Parietal lobe (tissue), 1 donor: ENCODE measurements around the gene RHEBL1. TPM values are rescaled to one million over a fixed set of nuclear protein-coding genes. Genes with fewer than 3 reads are reported as not detected.

Experiments
- total RNA-seq: library from RNA; depleted of rRNA; stranded (reverse); fragments of >200 nt; gene quantifications from one replicate; pipeline ENCODE4 v1.2.3, GENCODE V29; 2014

RHEBL1 gene, protein sequence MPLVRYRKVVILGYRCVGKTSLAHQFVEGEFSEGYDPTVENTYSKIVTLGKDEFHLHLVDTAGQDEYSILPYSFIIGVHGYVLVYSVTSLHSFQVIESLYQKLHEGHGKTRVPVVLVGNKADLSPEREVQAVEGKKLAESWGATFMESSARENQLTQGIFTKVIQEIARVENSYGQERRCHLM
- 0.63 TPM for total RNA-seq

GRCh38 chr12:49069507-49070346 is at the start of gene RHEBL1:
Gene RHEBL1 (minus strand): TSS chr12:49069979. CDS start chr12:49069785, 194 bp downstream.

DNA sequence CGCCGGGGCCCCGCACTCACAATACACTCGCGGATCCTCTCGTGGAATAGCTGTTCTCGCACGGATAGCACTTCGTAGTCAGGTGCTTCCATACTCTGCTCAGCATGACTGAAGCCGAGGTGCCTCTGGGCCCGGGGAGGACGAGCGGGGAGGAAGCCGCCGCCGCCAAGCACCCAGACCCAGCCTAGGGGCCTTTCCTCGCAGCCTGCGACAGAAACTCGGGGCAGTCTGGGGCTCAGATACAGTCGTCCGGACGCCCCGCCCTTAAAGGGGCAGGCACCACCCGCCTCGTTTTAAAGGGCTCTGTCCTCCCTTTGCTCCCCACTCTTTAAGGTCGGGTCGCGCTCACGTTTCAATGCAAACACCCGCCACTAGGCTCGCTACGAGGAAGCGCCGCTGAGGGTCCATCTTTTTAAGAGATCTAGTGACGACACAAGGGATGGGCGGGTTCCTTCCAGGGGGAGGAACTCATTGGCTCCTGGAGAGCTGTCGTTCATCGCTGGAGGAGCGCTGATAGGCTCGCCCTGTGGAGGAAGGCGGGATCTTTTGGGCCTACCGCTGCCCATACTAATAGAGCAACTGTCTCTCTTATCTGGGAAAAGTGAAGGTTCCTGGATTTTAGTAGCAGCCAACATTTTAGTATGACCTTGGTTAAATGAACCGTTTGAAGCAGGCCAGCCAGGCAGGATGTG is 40.8 kb upstream of the RHEBL1 start, which contains the start of gene LMBR1L:
Gene LMBR1L, minus strand, starts transcription at position 384 of the 692 bp plus-strand sequence. Its CDS starts 292 bp downstream, at position 92.

GRCh38 chr12:49094160-49094974 is 24.6 kb upstream of the RHEBL1 start, which contains the start of gene DHH:
Gene DHH (minus strand): TSS chr12:49094801. CDS start chr12:49094512, 289 bp downstream.

DNA sequence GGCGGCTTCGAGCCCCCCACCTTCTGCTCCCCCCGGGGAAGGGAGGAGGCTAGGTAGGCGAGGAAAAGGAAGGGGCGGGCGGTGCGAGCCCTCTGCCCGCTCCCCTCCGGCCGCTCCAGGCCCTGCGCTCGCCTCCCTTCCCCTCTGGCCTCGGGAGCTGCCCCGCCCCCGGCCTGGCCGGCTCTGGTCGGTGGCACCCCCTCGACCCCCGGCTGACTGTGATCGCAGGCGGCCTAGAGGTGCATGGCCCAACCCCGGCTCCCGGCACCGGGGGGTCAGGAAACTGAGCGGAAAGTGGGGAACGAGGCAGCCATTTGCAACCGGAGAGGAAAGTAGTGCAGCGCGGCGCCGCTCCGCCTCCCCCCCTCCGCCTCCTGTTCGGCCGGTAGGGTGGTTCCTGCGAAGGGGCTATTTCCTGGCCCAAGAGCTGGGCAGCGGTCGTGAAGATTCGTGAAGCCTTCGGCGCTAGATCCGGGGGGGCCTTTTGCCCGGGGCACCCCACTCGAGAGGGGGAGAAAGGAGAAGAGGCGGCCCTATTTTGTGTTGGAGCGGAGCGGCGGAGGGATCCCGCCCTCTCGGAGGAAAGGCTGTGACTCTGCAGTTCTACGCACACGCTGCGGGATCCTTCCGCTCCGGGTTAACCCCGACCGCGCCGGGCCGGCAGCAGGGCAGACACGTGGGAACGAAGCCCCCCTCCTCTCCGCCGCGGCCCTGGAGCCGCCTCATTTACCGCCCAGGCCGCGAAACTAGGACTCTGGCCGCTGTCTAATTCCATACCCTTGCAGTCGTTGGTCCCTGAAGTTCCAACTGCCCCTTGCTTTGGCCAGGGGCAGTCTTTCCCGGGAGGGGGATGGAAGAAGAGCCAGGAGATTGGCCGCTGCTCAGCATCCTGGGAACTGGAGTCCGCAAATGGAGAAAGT is 9.3 kb downstream of the RHEBL1 start, which contains the start of gene KMT2D:
Gene KMT2D, minus strand, starts transcription at position 558 of the 920 bp plus-strand sequence. CDS start 5,470 bp downstream, outside the sequence.

GRCh38 chr12:49018261-49019119 is 51.3 kb downstream of the RHEBL1 start, which contains the start of gene PRKAG1:
Gene PRKAG1 (minus strand): TSS chr12:49018776. CDS start chr12:49018740, 36 bp downstream.

Other genes starting within 250 kb of the RHEBL1 start
- gene DDX23, start 217.8 kb downstream of the RHEBL1 start, total RNA-seq, result 94.2 TPM
- gene RND1, start 204.1 kb downstream of the RHEBL1 start, total RNA-seq, result 29.1 TPM
- 12.2 TPM for gene FKBP11, start 144.5 kb downstream of the RHEBL1 start, total RNA-seq
- 71.4 TPM for gene ARF3, start 112.5 kb downstream of the RHEBL1 start, total RNA-seq
- 3.4 TPM for gene WNT10B, start 98.2 kb downstream of the RHEBL1 start, total RNA-seq
- not detected for gene WNT1, start 91.7 kb downstream of the RHEBL1 start, total RNA-seq
- gene DDN, start 70.6 kb downstream of the RHEBL1 start, total RNA-seq, result 5.3 TPM
- gene PRKAG1, start 51.2 kb downstream of the RHEBL1 start, total RNA-seq, result 26.3 TPM
- 57.6 TPM for gene KMT2D, start 9.2 kb downstream of the RHEBL1 start, total RNA-seq
- 0.31 TPM for gene DHH, start 24.8 kb upstream of the RHEBL1 start, total RNA-seq
- 154 TPM for gene LMBR1L, start 40.9 kb upstream of the RHEBL1 start, total RNA-seq
- 1,288 TPM for gene TUBA1B, start 61.4 kb upstream of the RHEBL1 start, total RNA-seq
- 9,192 TPM for gene TUBA1A, start 119.1 kb upstream of the RHEBL1 start, total RNA-seq
- gene TUBA1C, start 195.1 kb upstream of the RHEBL1 start, total RNA-seq, result 35.7 TPM
- gene PRPH, start 225.2 kb upstream of the RHEBL1 start, total RNA-seq, result 2.2 TPM